Esophagus muscularis mucosa (tissue), 4 donors: ENCODE measurements around the gene NCEH1. TPM values are rescaled to one million over a fixed set of nuclear protein-coding genes. Genes with fewer than 3 reads are reported as not detected.
"Not testable (repeated sequence)": the region's sequence is repeated elsewhere in the genome, so short reads cannot be mapped to it uniquely, and the experiment has no call there.

Experiments used
- DNase-seq: peaks from one replicate; pipeline ENCODE4 v3.0.0-alpha.2; 2017; ENCODE audit errors: extremely low spot score
- H3K27ac ChIP-seq, 4 donors: fragments of 200-600 bp; sonication (generic); replicated peaks in 1 of 4; 1 replicate in 3 of 4; 2 replicates in 1 of 4; pipeline ENCODE4 v1.5.1; 2016 to 2019; ENCODE audit warnings: mild to moderate bottlenecking in 1 of 4
- H3K27me3 ChIP-seq, 4 donors: fragments of 200-600 bp; sonication (generic); one replicate each; pipeline versions ENCODE4 v1.5.1 to v1.6.0; 2016 to 2019
- H3K36me3 ChIP-seq, 4 donors: fragments of 200-600 bp; sonication (generic); one replicate each; pipeline ENCODE4 v1.5.1; 2016 to 2019
- H3K4me1 ChIP-seq, 4 donors: fragments of 200-600 bp; sonication (generic); one replicate each; pipeline ENCODE4 v1.5.1; 2016 to 2019
- H3K4me3 ChIP-seq, 4 donors: fragments of 200-600 bp; sonication (generic); 1 replicate in 2 of 4; 2 replicates in 2 of 4; pipeline ENCODE4 v1.5.1; 2016 to 2019; ENCODE audit warnings: mild to moderate bottlenecking in 4 of 4, moderate library complexity in 1 of 4
- H3K9me3 ChIP-seq, 4 donors: fragments of 200-600 bp; sonication (generic); 1 replicate in 3 of 4; 2 replicates in 1 of 4; pipeline ENCODE4 v1.5.1; 2016 to 2019
- CTCF ChIP-seq, 3 experiments: fragments of 200-600 bp in 2 of 3; fragments of 450-650 bp in 1 of 3; sonication (generic) in 2 of 3; IDR thresholded peaks; one replicate each; pipeline ENCODE4 v1.5.1; 2017 to 2019; ENCODE audit warnings: antibody characterized with exemption in 3 of 3, mild to moderate bottlenecking in 2 of 3, moderate library complexity in 1 of 3
- EP300 ChIP-seq: sonication (generic); formaldehyde crosslinking; IDR thresholded peaks from one replicate; pipeline ENCODE4 v1.6.1; 2017; ENCODE audit warnings: antibody characterized with exemption
- POLR2A ChIP-seq: fragments of 450-650 bp; IDR thresholded peaks from one replicate; pipeline ENCODE4 v1.6.1; 2017; ENCODE audit warnings: antibody characterized with exemption, moderate library complexity, mild to moderate bottlenecking, low read depth
- POLR2AphosphoS5 ChIP-seq, 2 donors: sonication (generic); formaldehyde crosslinking; IDR thresholded peaks; one replicate each; pipeline ENCODE4 v1.6.1; 2017; ENCODE audit warnings: antibody characterized with exemption in 2 of 2
- WGBS: methylation state at CpG from one replicate; pipeline ENCODE4 v1.1.5; 2018; 5-methylcytosine and 5-hydroxymethylcytosine counted together
- intact Hi-C: fragments of 100-400 bp; cut with DNase I; formaldehyde crosslinking; loops from one replicate; pipeline ENCODE4 v1.15.1; 2023
- total RNA-seq, 4 donors: library from RNA; depleted of rRNA; stranded (reverse); fragments of >200 nt; gene quantifications; one replicate each; pipeline versions ENCODE4 v1.1.0 to v1.2.1, GENCODE V29; 2016

The NCEH1 gene
- total RNA-seq, 4 donors from 2014 or later, result 3.0 to 11.6 (median 3.7) TPM

DNA sequence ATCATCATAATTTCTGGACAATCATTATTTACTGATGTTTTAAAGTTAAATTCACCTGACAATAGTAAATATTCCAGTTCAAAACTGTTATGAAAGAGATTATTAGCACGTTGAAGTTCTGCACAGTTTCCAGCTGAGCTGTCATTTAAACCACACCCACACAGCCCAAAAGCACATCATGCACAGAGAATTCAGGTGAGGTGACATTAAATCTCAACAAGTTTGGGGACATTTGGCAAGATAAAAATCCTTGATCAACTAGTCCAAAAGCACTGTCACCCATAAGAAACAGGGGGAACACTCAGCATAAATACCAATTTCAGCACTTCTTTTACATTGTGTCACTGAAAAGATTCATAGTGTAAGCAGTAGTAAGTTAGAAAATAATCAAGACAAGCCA, 6.9 kb downstream of the NCEH1 start:
- Histone ChIP-seq H3K27ac (no peak overlapping the region), H3K36me3 (no peaks in the 10 kb centered on the region), H3K4me1 (peaks cover 13 to 49% (median 25%) of the 10 kb centered on the region in 4 donors), H3K27me3 (no peaks in the 10 kb centered on the region), H3K4me3 (no peak overlapping the region), H3K9me3 (no peaks in the 10 kb centered on the region)
- intact Hi-C loops, result no loop called here
- 4% methylated on average over 1 of the region's 1 CpG for WGBS
- DNase-seq, result no peak
- TF ChIP-seq POLR2AphosphoS5 (IDR thresholded peaks at IDR 0.05) (no peak), POLR2A (no peak), CTCF (IDR thresholded peaks at IDR 0.05) (no peak), EP300 (no peak)

GRCh38 chr3:172702731-172703130, 8.1 kb downstream of the NCEH1 start:
- WGBS, result 93% methylated on average over 3 of the region's 3 CpGs
- H3K9me3 ChIP-seq, intact Hi-C loops, H3K4me3 ChIP-seq, DNase-seq, H3K36me3 ChIP-seq, H3K27ac ChIP-seq, H3K27me3 ChIP-seq: not testable (repeated sequence)
- peaks cover 9 to 39% (median 17%) of the 10 kb centered on the region in 4 donors for H3K4me1 ChIP-seq

DNA sequence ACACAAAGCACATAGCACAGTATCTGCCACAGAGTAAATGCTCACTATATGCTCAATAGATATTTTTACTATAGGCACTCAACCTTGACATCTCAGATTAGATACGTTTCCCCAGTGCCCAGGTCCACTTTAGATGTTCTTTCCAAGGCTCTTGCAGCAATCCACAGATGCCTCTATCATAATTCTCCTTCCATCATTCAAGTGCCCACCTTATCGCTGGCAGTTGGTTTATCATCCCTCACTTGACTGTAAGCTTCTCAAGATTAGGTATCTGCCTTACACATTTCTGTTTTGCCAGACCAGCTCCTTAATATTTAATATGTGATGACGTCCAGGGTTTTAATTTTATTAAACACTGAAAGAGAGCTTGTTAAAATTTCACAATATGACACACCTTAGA, 8.6 kb downstream of the NCEH1 start:
- WGBS, result 92% methylated on average over 3 of the region's 3 CpGs
- intact Hi-C loops, result no loop called here
- Histone ChIP-seq H3K36me3 (no peaks in the 10 kb centered on the region), H3K27ac (no peak overlapping the region), H3K4me1 (peaks cover 9 to 36% (median 15%) of the 10 kb centered on the region in 4 donors), H3K27me3 (no peaks in the 10 kb centered on the region), H3K4me3 (no peak overlapping the region), H3K9me3 (no peaks in the 10 kb centered on the region)
- TF ChIP-seq EP300 (no peak), POLR2AphosphoS5 (IDR thresholded peaks at IDR 0.05) (no peak), CTCF (IDR thresholded peaks at IDR 0.05) (no peak)
- DNase-seq, result no peak

DNA sequence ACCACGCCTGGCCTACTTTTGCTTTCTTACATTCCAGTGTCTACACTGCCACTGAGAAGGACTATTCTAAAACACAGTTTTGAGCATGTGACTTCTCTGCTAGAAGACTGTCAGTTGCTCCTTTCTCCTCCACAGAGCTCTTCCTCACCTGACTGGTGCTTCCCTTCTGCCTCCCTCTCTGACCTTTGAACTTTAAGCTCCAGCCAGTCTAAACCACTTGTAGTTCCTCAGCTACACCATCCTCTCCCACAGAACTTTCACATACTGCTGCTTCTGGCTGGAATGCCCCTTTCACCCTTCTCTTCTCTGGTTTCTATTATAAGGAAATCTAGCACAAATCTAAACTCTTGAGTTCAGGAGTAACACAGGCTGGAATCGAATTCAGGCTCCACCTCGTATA, 9.1 kb downstream of the NCEH1 start:
- Histone ChIP-seq H3K27ac (no peak overlapping the region), H3K36me3 (no peaks in the 10 kb centered on the region), H3K4me1 (peaks cover 8 to 41% (median 14%) of the 10 kb centered on the region in 4 donors), H3K27me3 (no peaks in the 10 kb centered on the region), H3K4me3 (no peak overlapping the region), H3K9me3 (no peaks in the 10 kb centered on the region)
- DNase-seq, result no peak
- whole genome bisulfite sequencing, result 98% methylated on average over 3 of the region's 3 CpGs
- TF ChIP-seq POLR2A (no peak), CTCF (IDR thresholded peaks at IDR 0.05) (no peak), POLR2AphosphoS5 (IDR thresholded peaks at IDR 0.05) (no peak), EP300 (no peak)
- intact Hi-C loops, result no loop called here

GRCh38 chr3:172700936-172701455, 9.9 kb downstream of the NCEH1 start:
- TF ChIP-seq EP300 (no peak), CTCF (IDR thresholded peaks at IDR 0.05) (no peak)
- intact Hi-C loops, result no loop called here
- Histone ChIP-seq H3K9me3 (no peaks in the 10 kb centered on the region), H3K36me3 (no peaks in the 10 kb centered on the region), H3K4me1 (peaks cover 12 to 47% (median 16%) of the 10 kb centered on the region in 4 donors), H3K4me3 (no peak overlapping the region), H3K27ac (no peak overlapping the region), H3K27me3 (no peaks in the 10 kb centered on the region)
- WGBS, result 92% methylated on average over 1 of the region's 1 CpG
- no peak for DNase-seq
